Measurements from ENCODE around the gene EPPIN. TPM values are rescaled to one million over a fixed set of nuclear protein-coding genes. Genes with fewer than 3 reads are reported as not detected.

Gene EPPIN
- total RNA-seq, 1 donor from 2014 or later, result not detected

Other genes starting within 250 kb of the EPPIN start
- gene RBPJL, start 240.6 kb downstream of the EPPIN start, total RNA-seq, result not detected in 2 replicates
- gene MATN4, start 239.1 kb downstream of the EPPIN start, total RNA-seq, result under 0.01 TPM in 2 replicates
- gene SDC4, start 199.0 kb downstream of the EPPIN start, total RNA-seq, result 37.7 and 55.6 TPM in 2 replicates
- 16.6 and 24.0 TPM in 2 replicates for gene SYS1, start 184.2 kb downstream of the EPPIN start, total RNA-seq
- not detected in 2 replicates for gene TP53TG5, start 169.1 kb downstream of the EPPIN start, total RNA-seq
- 6.4 and 9.4 TPM in 2 replicates for gene DBNDD2, start 139.1 kb downstream of the EPPIN start, total RNA-seq
- gene PIGT, start 131.3 kb downstream of the EPPIN start, total RNA-seq, result 16.4 and 31.0 TPM in 2 replicates
- not detected in 2 replicates for gene WFDC2, start 77.6 kb downstream of the EPPIN start, total RNA-seq
- gene SPINT3, start 31.8 kb downstream of the EPPIN start, total RNA-seq, result not detected in 2 replicates
- not detected in 2 replicates for gene WFDC6, start 7.9 kb downstream of the EPPIN start, total RNA-seq
- not detected in 2 replicates for gene WFDC8, start 31.9 kb upstream of the EPPIN start, total RNA-seq
- not detected in 2 replicates for gene WFDC10A, start 82.3 kb upstream of the EPPIN start, total RNA-seq
- not detected in 2 replicates for gene WFDC9, start 83.9 kb upstream of the EPPIN start, total RNA-seq
- not detected in 2 replicates for gene WFDC11, start 122.8 kb upstream of the EPPIN start, total RNA-seq
- not detected in 2 replicates for gene WFDC13, start 154.6 kb upstream of the EPPIN start, total RNA-seq
- not detected in 2 replicates for gene WFDC10B, start 157.6 kb upstream of the EPPIN start, total RNA-seq
- not detected in 2 replicates for gene SPINT4, start 174.9 kb upstream of the EPPIN start, total RNA-seq
- gene WFDC3, start 244.5 kb upstream of the EPPIN start, total RNA-seq, result not detected in 2 replicates
- gene DNTTIP1, start 244.6 kb upstream of the EPPIN start, total RNA-seq, result 13.9 and 16.2 TPM in 2 replicates